SU-DHL-6 (cell line): ENCODE results near the gene LMO7.

Experiments used
- CTCF ChIP-seq: fragments of 200-600 bp; sonication (generic); IDR thresholded peaks from one replicate; pipeline ENCODE4 v1.5.1; 2017; ENCODE audit warnings: antibody characterized with exemption, mild to moderate bottlenecking, low read length, moderate library complexity; ENCODE audit not compliant: insufficient read depth, poor library complexity, severe bottlenecking
- EZH2phosphoT487 ChIP-seq: fragments of 200-600 bp; sonication (generic), shearing (Covaris generic); conservative IDR thresholded peaks from 2 replicates; pipeline ENCODE4 v1.6.1; 2018; ENCODE audit warnings: mild to moderate bottlenecking, antibody characterized with exemption, low read length, moderate library complexity, mixed read lengths

GRCh38 chr13:75906315-75906714, 270.2 kb downstream of the LMO7 start:
- TF ChIP-seq CTCF (no peak), EZH2phosphoT487 (no peak)
